Erythroblast (primary cell): Measurements from ENCODE around the gene ZNF860.

Experiments used
- DNase-seq, 2 experiments: peaks; one replicate each; lab custom pipeline; 2025; lab: John Stamatoyannopoulos, UW
- GATA1 ChIP-seq: IDR thresholded peaks from 2 replicates; pipeline ENCODE4 v1.6.1; 2011; ENCODE audit warnings: low read depth, mild to moderate bottlenecking, control low read depth, low read length, moderate library complexity
- POLR2A ChIP-seq: IDR thresholded peaks from 2 replicates; pipeline ENCODE4 v1.6.1; 2011; ENCODE audit warnings: mild to moderate bottlenecking, low read length

Gene ZNF860

DNA sequence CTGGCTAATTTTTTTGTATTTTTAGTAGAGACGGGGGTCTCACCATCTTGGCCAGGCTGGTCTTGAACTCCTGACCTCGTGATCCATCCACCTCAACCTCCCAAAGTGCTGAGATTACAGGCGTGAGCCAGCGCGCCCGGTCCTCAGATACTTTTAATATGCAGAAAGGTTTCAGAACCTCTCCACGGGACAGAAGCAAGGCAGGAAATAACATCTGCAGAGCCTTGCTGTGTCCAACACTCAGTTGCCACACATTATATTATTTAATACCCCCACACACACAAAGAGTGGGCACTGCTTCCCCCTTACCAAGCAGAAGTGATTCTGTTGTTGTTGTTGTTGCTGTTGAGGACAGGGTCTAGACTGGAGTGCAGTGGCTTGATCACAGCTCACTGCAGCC is 28.5 kb upstream of the ZNF860 start:
- no peak for TF ChIP-seq POLR2A
- TF ChIP-seq GATA1: no peak
- DNase-seq: no peak

GRCh38 chr3:31953636-31954035 is 27.9 kb upstream of the ZNF860 start:
- DNase-seq: no peak
- TF ChIP-seq GATA1: no peak
- TF ChIP-seq POLR2A: no peak

- DNase-seq: no peak
- no peak for TF ChIP-seq GATA1
- TF ChIP-seq POLR2A: no peak
Measured at GRCh38 chr3:31955581-31955980, 26.0 kb upstream of the ZNF860 start.

DNA sequence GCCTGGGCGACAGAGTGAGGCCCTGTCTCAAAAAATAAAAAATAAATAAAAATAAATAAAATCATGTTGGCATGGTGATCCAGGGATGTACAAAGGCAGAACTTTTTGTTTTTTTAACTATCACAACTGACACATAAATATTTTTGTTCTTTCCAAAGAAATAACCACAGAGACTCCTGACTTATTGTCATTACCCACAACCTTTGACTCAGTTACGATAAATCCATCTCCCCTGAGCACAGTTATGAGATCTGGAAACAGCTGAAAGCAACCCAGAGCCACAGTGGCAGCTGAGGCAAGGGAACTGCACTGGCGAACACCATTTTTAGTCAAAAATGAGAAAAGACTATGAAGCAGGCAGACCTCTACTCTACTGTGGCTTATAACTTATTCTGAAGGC is 24.4 kb upstream of the ZNF860 start:
- TF ChIP-seq GATA1: no peak
- TF ChIP-seq POLR2A: no peak
- DNase-seq: no peak

DNA sequence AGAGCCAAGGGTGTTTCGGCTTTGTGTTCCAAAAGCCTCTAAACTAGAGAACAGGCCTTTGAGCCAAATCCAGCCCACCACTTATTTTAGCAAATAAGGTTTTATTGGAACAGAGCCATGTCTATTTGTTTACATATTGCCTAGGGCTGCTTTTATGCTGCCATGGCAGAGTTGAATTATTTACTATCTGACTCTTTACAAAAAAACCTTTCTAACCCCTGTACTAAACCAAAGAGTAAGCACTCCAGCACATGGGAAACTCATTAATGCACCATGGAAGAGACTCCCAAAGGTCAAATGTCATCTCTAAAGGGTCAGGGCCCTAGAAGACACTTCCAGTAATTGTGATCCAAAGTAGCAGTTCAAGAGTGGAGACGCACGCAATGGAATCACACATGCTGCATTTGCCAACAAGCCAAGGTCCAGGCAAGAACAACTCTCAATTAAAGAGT is 22.8 kb upstream of the ZNF860 start:
- DNase-seq: no peak
- TF ChIP-seq POLR2A (no peak), GATA1 (no peak)

DNA sequence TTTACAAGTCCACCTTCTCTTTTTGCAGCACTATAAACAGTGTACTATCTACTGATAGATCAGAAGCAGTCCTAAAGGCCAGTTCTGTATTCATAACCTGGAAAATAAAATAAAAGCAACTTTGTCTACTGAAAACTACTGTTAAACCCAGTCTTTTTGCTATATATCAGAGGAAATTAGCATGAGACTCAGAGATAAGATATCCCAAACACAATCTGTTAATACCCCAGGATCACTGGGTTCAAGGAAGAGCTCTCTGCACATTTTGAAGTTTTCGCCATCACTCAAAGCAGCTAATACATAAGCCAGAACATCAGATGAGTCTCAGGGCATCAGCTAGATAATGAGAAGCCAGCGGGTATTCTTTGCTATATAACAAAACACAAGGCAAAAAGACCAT is 22.3 kb upstream of the ZNF860 start:
- TF ChIP-seq GATA1 (no peak), POLR2A (no peak)
- DNase-seq: no peak

DNA sequence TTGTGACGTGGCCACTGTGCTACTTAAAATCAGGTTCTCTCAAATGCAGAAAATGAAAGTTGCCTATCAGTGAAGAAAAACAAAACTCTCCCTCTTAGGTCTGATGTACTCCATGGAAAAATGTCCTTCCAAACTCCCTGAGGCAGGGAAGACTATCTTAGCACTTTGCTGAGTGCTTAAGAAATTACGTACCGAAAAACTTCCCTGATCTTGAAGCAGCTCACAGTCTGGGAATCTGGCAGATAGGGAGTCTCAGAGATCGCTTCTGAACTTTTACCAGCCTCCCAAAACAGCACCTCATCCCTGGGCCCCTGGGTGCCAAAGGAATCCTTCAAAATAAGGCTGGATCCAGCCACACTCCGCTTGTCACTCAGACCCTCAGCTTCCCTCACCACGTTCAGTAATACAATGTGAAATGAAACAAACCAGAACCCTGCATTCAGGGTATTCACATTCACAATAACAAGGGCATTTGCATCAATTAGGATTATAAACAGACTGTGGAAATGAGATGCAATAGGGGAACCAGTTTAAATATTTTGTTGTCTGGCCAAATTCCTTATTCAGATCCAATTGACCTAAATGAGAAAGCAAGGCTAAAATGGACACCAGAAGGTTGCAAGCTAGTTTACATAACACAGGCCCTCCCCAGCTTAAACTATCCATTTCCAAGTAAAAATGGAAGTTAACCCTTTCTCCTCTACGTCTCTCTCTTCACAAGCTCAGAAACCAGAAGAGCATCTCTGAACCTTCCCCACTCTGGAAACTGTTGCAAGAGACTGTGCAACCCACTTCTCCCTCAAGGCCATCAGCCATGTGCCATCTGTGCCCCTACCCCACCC is 21.4 kb upstream of the ZNF860 start:
- TF ChIP-seq POLR2A (no peak), GATA1 (no peak)
- no peak for DNase-seq

DNA sequence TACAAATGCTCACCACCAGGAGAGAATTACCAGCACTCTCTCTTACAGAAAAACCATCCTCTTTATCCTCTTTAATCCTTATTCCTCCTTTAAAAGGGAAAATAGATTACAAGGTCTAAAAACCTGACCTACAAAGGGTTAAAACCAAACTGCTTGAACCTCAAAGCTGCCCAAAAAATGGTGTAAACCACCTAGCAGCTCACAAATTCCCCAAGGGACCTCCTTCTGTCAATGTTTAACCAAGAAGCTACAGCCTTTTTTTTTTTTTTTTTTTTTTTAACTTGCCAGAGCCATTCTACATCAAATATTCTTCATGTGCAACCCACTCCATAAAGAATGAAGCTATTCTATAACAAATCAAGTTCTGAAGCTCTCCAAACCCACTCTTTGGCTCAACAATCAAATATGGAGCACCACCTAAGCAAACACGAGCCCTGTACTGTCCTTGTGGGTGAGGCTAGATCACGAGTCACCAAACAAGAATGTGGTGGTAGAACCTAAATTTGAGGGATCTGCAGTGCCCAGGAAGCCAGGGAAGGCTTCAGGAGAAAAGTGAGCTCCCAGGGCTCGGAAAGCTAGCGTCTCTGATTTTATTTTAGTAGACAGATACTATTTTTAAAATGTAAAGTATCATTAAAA is 20.6 kb upstream of the ZNF860 start:
- no peak for TF ChIP-seq GATA1
- no peak for TF ChIP-seq POLR2A

DNA sequence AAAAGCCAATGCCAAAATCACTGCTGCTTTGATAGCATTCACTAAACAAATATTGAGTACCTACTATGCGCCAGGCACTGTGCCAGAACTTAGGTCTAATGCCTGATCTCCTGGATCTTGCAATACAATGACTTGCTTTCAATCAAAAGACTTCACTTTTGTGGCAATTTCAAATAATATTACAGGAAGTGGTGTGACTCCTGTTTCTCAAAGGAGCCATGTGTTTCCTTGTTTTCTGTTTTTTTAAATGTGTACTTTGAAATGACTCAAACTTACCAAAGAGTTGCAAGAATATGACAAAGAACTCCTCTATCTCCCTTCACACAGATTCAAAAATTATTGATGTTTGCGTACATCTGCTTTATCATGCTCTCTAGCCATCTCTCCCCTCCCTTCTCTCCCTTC is 18.7 kb upstream of the ZNF860 start:
- TF ChIP-seq GATA1 (no peak), POLR2A (no peak)
- no peak for DNase-seq

More for the DNA sequence above, 20.6 kb upstream of the ZNF860 start:
- DNase-seq: no peak

DNA sequence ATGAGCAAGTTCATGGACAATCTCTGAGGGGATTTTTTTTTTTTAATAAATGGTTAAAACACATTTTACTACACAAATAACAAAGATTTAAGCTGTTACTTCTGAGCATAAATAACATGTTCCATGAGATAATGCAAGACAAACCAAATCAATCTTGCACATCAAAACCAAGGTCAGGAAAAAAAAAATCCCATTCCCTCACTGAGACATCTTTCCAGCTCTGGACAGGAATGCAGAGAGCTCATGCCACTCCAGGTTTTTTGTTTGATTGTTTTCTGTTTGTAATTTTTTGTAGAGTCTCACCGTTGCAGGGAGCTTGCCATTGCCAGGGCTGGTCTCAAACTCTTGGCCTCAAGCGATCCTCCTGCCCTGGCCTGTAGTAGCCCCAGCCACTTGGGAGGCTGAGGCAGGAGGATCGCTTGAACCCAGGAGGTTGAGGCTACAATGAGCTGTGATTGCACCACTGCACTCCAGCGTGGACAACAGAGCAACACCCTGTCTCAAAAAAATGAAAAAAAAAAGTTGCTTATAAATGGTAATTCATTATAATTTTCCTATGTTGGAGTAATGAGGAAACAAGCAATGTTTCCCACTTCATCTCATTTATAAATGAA is 14.5 kb upstream of the ZNF860 start:
- DNase-seq: no peak
- no peak for TF ChIP-seq POLR2A

GRCh38 chr3:31967592-31967991 is 14.0 kb upstream of the ZNF860 start:
- DNase-seq: no peak
- TF ChIP-seq POLR2A (no peak), GATA1 (no peak)

DNA sequence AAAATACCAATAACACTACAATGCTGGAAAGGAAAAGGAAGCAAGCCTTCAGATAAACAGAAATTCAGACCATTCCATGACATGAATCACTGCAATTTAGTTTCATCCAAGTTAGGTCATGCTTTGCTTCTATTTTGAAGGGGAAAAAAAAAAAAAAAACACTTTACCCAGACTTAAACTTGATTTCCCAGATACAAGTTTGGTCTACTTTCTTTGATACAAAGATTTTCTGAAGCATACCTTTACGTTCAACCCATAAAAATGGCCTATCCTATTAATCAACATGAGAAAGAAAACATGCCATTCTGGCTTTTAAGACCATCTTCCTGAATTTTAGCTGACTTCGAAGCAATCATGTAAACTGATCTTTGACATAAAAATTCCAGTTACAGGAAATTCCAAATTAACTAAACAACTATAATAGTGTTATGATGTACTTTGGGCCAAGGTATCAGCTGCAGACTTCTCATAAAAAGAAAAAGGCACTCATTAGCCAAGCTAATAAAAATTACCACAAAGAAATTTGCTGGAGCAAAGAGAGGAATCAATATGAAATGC is 13.1 kb upstream of the ZNF860 start:
- no peak for DNase-seq
- no peak for TF ChIP-seq POLR2A
- no peak for TF ChIP-seq GATA1

GRCh38 chr3:31968927-31969418 is 12.6 kb upstream of the ZNF860 start:
- DNase-seq: no peak
- no peak for TF ChIP-seq POLR2A
- no peak for TF ChIP-seq GATA1

DNA sequence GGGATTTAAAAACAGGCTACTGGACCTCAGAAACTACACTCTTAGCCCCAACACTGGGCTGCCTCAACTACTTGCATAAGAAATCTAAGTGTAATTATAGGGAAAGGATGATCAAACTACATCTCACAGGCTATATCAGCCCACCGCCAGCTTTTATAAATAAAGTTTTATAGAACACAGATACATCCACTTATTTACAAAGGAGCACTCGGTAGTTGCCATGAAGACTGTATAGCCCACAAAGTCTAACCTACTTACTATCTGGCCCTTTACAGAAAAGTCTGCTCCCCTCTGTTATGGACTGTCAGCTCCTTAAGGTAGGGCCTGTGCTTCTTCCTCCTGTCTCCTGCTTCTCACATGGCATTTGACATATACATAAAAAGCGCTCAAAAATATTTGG is 9.9 kb upstream of the ZNF860 start:
- no peak for DNase-seq
- TF ChIP-seq POLR2A (no peak), GATA1 (no peak)
